Stomach (tissue), 9 donors: ENCODE data around the gene ANKRD18B. TPM values are rescaled to one million over a fixed set of nuclear protein-coding genes. Genes with fewer than 3 reads are reported as not detected.
"Not testable (repeated sequence)": the region's sequence is repeated elsewhere in the genome, so short reads cannot be mapped to it uniquely, and the experiment has no call there.

Experiments used
- DNase-seq, 2 donors: peaks; one replicate each; pipeline versions ENCODE4 v3.0.0 to v3.0.0-alpha.2; 2013 to 2019
- H3K27ac ChIP-seq, 5 donors: fragments of 200-600 bp in 4 of 5; sonication (generic) in 4 of 5; one replicate each; pipeline ENCODE4 v1.5.1; 2013 to 2019; ENCODE audit warnings: mild to moderate bottlenecking in 1 of 5, moderate library complexity in 1 of 5
- H3K27me3 ChIP-seq, 3 donors: fragments of 200-600 bp; sonication (generic); one replicate each; pipeline ENCODE4 v1.5.1; 2017 to 2019; ENCODE audit warnings: mixed run types in 1 of 3
- H3K36me3 ChIP-seq, 4 donors: fragments of 200-600 bp; sonication (generic); 1 replicate in 3 of 4; 2 replicates in 1 of 4; pipeline ENCODE4 v1.5.1; 2016 to 2019
- H3K4me1 ChIP-seq, 4 donors: fragments of 200-600 bp; sonication (generic); one replicate each; pipeline ENCODE4 v1.5.1; 2016 to 2019
- H3K4me3 ChIP-seq, 4 donors: fragments of 200-600 bp; sonication (generic) in 3 of 4; one replicate each; pipeline ENCODE4 v1.5.1; 2016 to 2019; ENCODE audit warnings: mild to moderate bottlenecking in 1 of 4
- H3K9me3 ChIP-seq, 4 donors: fragments of 200-600 bp; sonication (generic); one replicate each; pipeline ENCODE4 v1.5.1; 2016 to 2019
- EP300 ChIP-seq: sonication (generic); formaldehyde crosslinking; IDR thresholded peaks from one replicate; pipeline ENCODE4 v1.6.1; 2017; ENCODE audit warnings: antibody characterized with exemption
- POLR2A ChIP-seq, 4 donors: fragments of 450-650 bp; IDR thresholded peaks; one replicate each; pipeline ENCODE4 v1.6.1; 2016; ENCODE audit warnings: antibody characterized with exemption in 4 of 4, control low read depth in 2 of 4, mild to moderate bottlenecking in 1 of 4, moderate library complexity in 1 of 4
- POLR2AphosphoS5 ChIP-seq, 3 donors: sonication (generic); formaldehyde crosslinking; IDR thresholded peaks; one replicate each; pipeline ENCODE4 v1.6.1; 2016; ENCODE audit warnings: antibody characterized with exemption in 3 of 3
- WGBS, 5 donors: extraction: QIAGEN DNeasy Blood & Tissue Kit in 3 of 5; methylation state at CpG; one replicate each; pipeline versions ENCODE4 v1.1.5 to v1.1.7; 2013 to 2018; 5-methylcytosine and 5-hydroxymethylcytosine counted together
- intact Hi-C: fragments of 100-400 bp; cut with DNase I; formaldehyde crosslinking; loops from one replicate; pipeline ENCODE4 v1.15.1; 2023; ENCODE audit warnings: low total_unique reads
- polyA plus RNA-seq, 3 donors: library from polyadenylated mRNA; stranded (reverse); fragments of 200-250 nt; gene quantifications; one replicate each; pipeline ENCODE4 v1.2.3, GENCODE V29; 2013
- total RNA-seq, 5 donors: library from RNA; depleted of rRNA; stranded (reverse); fragments of >200 nt; gene quantifications; one replicate each; pipeline versions ENCODE4 v1.1.0 to v1.2.3, GENCODE V29; 2014 to 2016
- TF ChIP-seq, protein P1 (sequence below), 7 experiments: fragments of 450-650 bp in 4 of 7; fragments of 200-600 bp in 3 of 7; sonication (generic) in 3 of 7; IDR thresholded peaks; one replicate each; pipeline ENCODE4 v1.5.1; 2016 to 2019; ENCODE audit warnings: antibody characterized with exemption in 7 of 7, control low read depth in 2 of 7, mild to moderate bottlenecking in 1 of 7
- donor health status: healthy with polysubstance abuse.
- donor health status: Bipolar disorder and iron deficiency.
- donor health status: healthy.

Gene ANKRD18B
- total and polyA plus RNA-seq, 8 donors, result 4.3 TPM; not detected in 7

DNA sequence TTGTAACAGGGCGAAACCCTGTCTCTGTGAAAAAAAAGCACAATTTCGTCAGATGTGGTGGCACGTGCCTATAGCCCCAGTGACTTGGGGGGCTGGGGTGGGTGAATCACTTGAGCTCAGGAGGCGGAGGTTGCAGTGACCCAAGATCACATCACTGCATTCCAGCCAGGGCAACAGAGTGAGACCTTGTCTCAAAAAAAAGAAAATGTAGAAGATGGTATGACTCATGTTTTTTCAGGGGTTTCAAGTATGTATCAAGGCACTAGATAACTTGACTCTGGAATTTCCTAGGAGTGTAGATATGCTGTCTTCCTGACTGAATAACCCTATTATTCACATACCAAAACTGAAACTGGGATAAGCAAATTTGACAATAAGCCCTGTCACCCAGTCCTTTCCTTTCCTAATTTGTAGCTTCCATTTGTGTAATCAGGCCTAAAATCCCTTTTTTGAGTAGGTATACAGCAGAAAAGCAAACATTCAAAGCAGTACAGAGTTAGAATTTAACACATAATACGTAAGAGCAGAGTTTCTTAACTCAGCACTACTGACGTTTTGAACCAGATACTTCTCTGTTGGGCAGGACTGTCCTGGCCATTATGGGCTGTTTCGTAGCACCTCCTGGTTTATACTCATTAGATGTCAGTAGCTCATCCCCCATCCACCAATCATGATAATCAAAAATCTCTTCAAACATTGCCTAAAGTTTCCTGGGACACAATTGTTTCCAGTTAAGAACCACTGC, 17.3 kb upstream of the ANKRD18B start:
- H3K9me3 ChIP-seq, result no peaks in the 10 kb centered on the region
- TF ChIP-seq, protein P1, sequence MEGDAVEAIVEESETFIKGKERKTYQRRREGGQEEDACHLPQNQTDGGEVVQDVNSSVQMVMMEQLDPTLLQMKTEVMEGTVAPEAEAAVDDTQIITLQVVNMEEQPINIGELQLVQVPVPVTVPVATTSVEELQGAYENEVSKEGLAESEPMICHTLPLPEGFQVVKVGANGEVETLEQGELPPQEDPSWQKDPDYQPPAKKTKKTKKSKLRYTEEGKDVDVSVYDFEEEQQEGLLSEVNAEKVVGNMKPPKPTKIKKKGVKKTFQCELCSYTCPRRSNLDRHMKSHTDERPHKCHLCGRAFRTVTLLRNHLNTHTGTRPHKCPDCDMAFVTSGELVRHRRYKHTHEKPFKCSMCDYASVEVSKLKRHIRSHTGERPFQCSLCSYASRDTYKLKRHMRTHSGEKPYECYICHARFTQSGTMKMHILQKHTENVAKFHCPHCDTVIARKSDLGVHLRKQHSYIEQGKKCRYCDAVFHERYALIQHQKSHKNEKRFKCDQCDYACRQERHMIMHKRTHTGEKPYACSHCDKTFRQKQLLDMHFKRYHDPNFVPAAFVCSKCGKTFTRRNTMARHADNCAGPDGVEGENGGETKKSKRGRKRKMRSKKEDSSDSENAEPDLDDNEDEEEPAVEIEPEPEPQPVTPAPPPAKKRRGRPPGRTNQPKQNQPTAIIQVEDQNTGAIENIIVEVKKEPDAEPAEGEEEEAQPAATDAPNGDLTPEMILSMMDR (IDR thresholded peaks at IDR 0.05), result no peak
- TF ChIP-seq EP300, result no peak
- TF ChIP-seq POLR2A (IDR thresholded peaks at IDR 0.05), result no peak
- TF ChIP-seq POLR2AphosphoS5 (IDR thresholded peaks at IDR 0.05), result no peak
- no peaks in the 10 kb centered on the region for H3K27me3 ChIP-seq
- intact Hi-C loops, result no loop called here
- H3K27ac ChIP-seq, result no peak overlapping the region
- DNase-seq, result no peak
- 67 to 86% (median 77%) methylated on average over 7 of the region's 7 CpGs for WGBS, 5 donors
- no peak overlapping the region for H3K4me3 ChIP-seq
- H3K36me3 ChIP-seq, result no peaks in the 10 kb centered on the region
- H3K4me1 ChIP-seq, result peaks cover 0 to 7% (median 3%) of the 10 kb centered on the region in 4 donors

- Histone ChIP-seq H3K4me3 (peak overlapping the region; percentile 48 to 74 (median 58)), H3K4me1 (peaks cover 0 to 7% (median 3%) of the 10 kb centered on the region in 4 donors), H3K27me3 (no peaks in the 10 kb centered on the region), H3K9me3 (no peaks in the 10 kb centered on the region), H3K27ac (peak overlapping the region; percentile 63 to 88 (median 84)), H3K36me3 (no peaks in the 10 kb centered on the region)
- DNase-seq, result peak; percentile 56 to 88
- TF ChIP-seq EP300 (no peak), POLR2A (IDR thresholded peaks at IDR 0.05) (no peak), POLR2AphosphoS5 (IDR thresholded peaks at IDR 0.05) (peak in 2 of 3 donors; percentile 12 to 24)
- TF ChIP-seq, protein P1 (IDR thresholded peaks at IDR 0.05), result no peak
- intact Hi-C loops, result no loop called here
- WGBS, 5 donors, result 8 to 10% (median 8%) methylated on average over 25 to 32 of the region's 32 CpGs
Measured at GRCh38 chr9:33510262-33511183, 13.5 kb upstream of the ANKRD18B start.

- Histone ChIP-seq H3K4me3 (peak overlapping the region; percentile 48 to 74 (median 58)), H3K27ac (peak overlapping the region; percentile 63 to 88 (median 84))
- H3K9me3 ChIP-seq, H3K4me1 ChIP-seq, intact Hi-C loops, H3K36me3 ChIP-seq, H3K27me3 ChIP-seq, DNase-seq: not testable (repeated sequence)
- WGBS, 5 donors, result 0 to 1% (median 1%) methylated on average over 6 to 8 of the region's 8 CpGs
Measured at GRCh38 chr9:33511184-33511517, 12.9 kb upstream of the ANKRD18B start.

DNA sequence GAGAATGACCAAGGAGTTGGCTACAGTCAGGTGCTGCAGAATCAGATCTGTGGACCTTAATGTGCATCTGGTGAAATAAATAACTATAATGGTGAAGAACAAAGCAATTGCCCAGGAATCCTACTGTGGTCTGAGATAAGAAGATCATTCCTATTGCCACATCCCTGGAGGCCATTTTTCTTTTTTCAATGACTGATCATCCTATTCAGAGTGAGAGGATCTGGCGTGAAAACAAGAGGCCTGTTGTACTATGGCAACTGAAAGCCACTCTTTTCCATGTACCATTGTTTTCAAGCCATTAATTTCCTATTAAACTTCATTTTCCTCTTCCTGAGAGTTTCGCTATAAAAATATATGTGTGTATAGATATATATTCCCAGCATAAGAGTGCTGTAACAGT, 11.5 kb upstream of the ANKRD18B start:
- H3K4me3 ChIP-seq, H3K27me3 ChIP-seq, H3K4me1 ChIP-seq, H3K27ac ChIP-seq, DNase-seq, H3K36me3 ChIP-seq, intact Hi-C loops, H3K9me3 ChIP-seq: not testable (repeated sequence)
- WGBS, 5 donors, result 88 to 93% (median 88%) methylated on average over 2 of the region's 2 CpGs

GRCh38 chr9:33515342-33515995, 8.6 kb upstream of the ANKRD18B start:
- H3K9me3 ChIP-seq, H3K4me3 ChIP-seq, intact Hi-C loops, H3K36me3 ChIP-seq, H3K4me1 ChIP-seq, H3K27ac ChIP-seq, H3K27me3 ChIP-seq, DNase-seq: not testable (repeated sequence)
- WGBS, 5 donors, result 30 to 69% (median 50%) methylated on average over 2 of the region's 2 CpGs

DNA sequence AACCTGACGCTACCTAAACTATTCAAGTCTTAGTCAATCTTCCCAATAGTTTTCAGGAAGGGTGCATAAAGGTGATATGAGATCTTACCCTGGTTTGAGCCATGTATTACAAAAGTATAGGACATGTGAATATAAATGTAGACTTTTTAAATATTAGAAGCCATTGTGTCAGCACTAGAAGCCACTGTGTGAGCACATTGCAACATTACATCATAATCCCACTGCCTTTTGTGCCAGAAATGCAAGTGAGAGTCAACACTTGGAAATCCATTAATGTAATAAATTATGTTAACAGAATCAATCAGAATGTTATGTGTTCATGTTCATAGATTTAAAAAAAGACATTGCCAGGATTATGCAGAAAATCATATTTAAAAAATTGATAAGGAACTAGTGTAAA, 7.7 kb upstream of the ANKRD18B start:
- H3K27me3 ChIP-seq, DNase-seq, H3K9me3 ChIP-seq, H3K27ac ChIP-seq, intact Hi-C loops, H3K36me3 ChIP-seq, H3K4me3 ChIP-seq, H3K4me1 ChIP-seq: not testable (repeated sequence)
- 21 to 80% (median 58%) methylated on average over 1 of the region's 1 CpG for WGBS, 5 donors
